Caco-2 (cell line): ENCODE results near the gene GRB14. TPM values are rescaled to one million over a fixed set of nuclear protein-coding genes. Genes with fewer than 3 reads are reported as not detected.

Experiments
- BruUV-seq: library from RNA; stranded (reverse); fragments of 400-500 nt; replicated peaks from 2 replicates; lab custom pipeline; 2021; lab: Mats Ljungman, UMichigan
- CTCF ChIA-PET: fragments of 300-600 bp; sonication (Branson Sonifier 250); formaldehyde crosslinking; loops from one replicate; lab custom pipeline; 2022; ENCODE audit warnings: antibody characterized with exemption; lab: Charles Lee
- POLR2A ChIA-PET: fragments of 300-600 bp; sonication (Branson Sonifier 250); formaldehyde crosslinking; loops from one replicate; lab custom pipeline; 2022; ENCODE audit warnings: antibody characterized with exemption; lab: Charles Lee
- DNase-seq, 2 experiments: peaks; one replicate each; pipeline versions ENCODE4 v3.0.0 to v3.0.0-alpha.2; 2020 to 2022
- H3K27me3 ChIP-seq: replicated peaks from 2 replicates; pipeline ENCODE4 v1.6.0; 2011; ENCODE audit warnings: low read length; ENCODE audit not compliant: control insufficient read depth, insufficient read depth
- H3K36me3 ChIP-seq: 2 replicates; pipeline ENCODE4 v1.5.1; 2011; ENCODE audit warnings: low read length; ENCODE audit not compliant: control insufficient read depth, insufficient read depth
- H3K4me1 ChIP-seq: fragments of 250-450 bp; sonication (Bioruptor Pico); 2 replicates; pipeline ENCODE4 v1.5.1; 2020; ENCODE audit warnings: mild to moderate bottlenecking
- H3K4me3 ChIP-seq: 2 replicates; pipeline ENCODE4 v1.5.1; 2011; ENCODE audit warnings: low read depth, mild to moderate bottlenecking, control low read depth, low read length
- H3K9me3 ChIP-seq: fragments of 250-450 bp; sonication (Bioruptor Pico); 2 replicates; pipeline ENCODE4 v1.5.1; 2020; ENCODE audit warnings: mild to moderate bottlenecking, moderate library complexity
- H3K27ac Mint-ChIP-seq: one replicate; pipeline ENCODE4 v1.8.0; 2022; ENCODE audit warnings: mixed read lengths; ENCODE audit not compliant: unreplicated experiment
- H3K27me3 Mint-ChIP-seq: one replicate; pipeline ENCODE4 v1.8.0; 2022; ENCODE audit warnings: mixed read lengths; ENCODE audit not compliant: insufficient read depth, unreplicated experiment
- H3K36me3 Mint-ChIP-seq: one replicate; pipeline ENCODE4 v1.8.0; 2022; ENCODE audit warnings: mild to moderate bottlenecking, mixed read lengths; ENCODE audit not compliant: insufficient read depth, unreplicated experiment
- H3K4me1 Mint-ChIP-seq: one replicate; pipeline ENCODE4 v1.8.0; 2022; ENCODE audit warnings: low read depth, mixed read lengths; ENCODE audit not compliant: unreplicated experiment
- H3K4me3 Mint-ChIP-seq: one replicate; pipeline ENCODE4 v1.8.0; 2022; ENCODE audit warnings: mild to moderate bottlenecking, moderate library complexity, mixed read lengths; ENCODE audit not compliant: unreplicated experiment
- H3K9me3 Mint-ChIP-seq: one replicate; pipeline ENCODE4 v1.8.0; 2022; ENCODE audit warnings: mixed read lengths; ENCODE audit not compliant: unreplicated experiment
- CTCF ChIP-seq, 2 experiments: fragments of 200-600 bp in 1 of 2; IDR thresholded peaks; 1 replicate in 1 of 2; 2 replicates in 1 of 2; pipeline versions ENCODE4 v1.5.1 to v1.8.0; 2011 to 2022; ENCODE audit warnings: antibody characterized with exemption in 1 of 2, control low read depth in 1 of 2, inconsistent platforms in 1 of 2, low read depth in 1 of 2, low read length in 1 of 2, mild to moderate bottlenecking in 1 of 2, moderate library complexity in 1 of 2; ENCODE audit not compliant: insufficient read depth in 1 of 2, severe bottlenecking in 1 of 2, unreplicated experiment in 1 of 2
- intact Hi-C: fragments of 100-400 bp; cut with micrococcal nuclease; formaldehyde crosslinking; loops from one replicate; pipeline ENCODE4 v1.10.0; 2022; ENCODE audit not compliant: unreplicated experiment
- total RNA-seq: library from RNA; stranded (reverse); gene quantifications from 2 replicates; pipeline ENCODE4 v1.2.3, GENCODE V29; 2022

Gene GRB14
- total RNA-seq, 1 experiment from 2014 or later, result 12.7 TPM

- no peaks in the 10 kb centered on the region for H3K9me3 ChIP-seq
- TF ChIP-seq CTCF (IDR thresholded peaks at IDR 0.05; ENCODE audit: insufficient read depth in 1 of 2, low read depth in 1 of 2, low read length in 1 of 2, severe bottlenecking in 1 of 2, unreplicated experiment in 1 of 2), result no peak
- Mint-ChIP-seq H3K27me3 (no peaks in the 10 kb centered on the region), H3K27ac (no peak overlapping the region), H3K36me3 (no peaks in the 10 kb centered on the region), H3K9me3 (no peaks in the 10 kb centered on the region), H3K4me1 (no peaks in the 10 kb centered on the region), H3K4me3 (no peak overlapping the region)
- H3K36me3 ChIP-seq, result no peaks in the 10 kb centered on the region
- H3K27me3 ChIP-seq, result no peaks in the 10 kb centered on the region
- ChIA-PET CTCF (no interaction called here), POLR2A (no interaction called here)
- DNase-seq, result no peak
- intact Hi-C loops, result no loop called here
- BruUV-seq, result no TSS peak
- no peaks in the 10 kb centered on the region for H3K4me1 ChIP-seq
- no peak overlapping the region for H3K4me3 ChIP-seq
These were observed 90.8 kb downstream of the GRB14 start for GRCh38 chr2:164530464-164530863.

GRCh38 chr2:164523726-164524125 is 97.6 kb downstream of the GRB14 start:
- TF ChIP-seq CTCF (IDR thresholded peaks at IDR 0.05; ENCODE audit: insufficient read depth in 1 of 2, low read depth in 1 of 2, low read length in 1 of 2, severe bottlenecking in 1 of 2, unreplicated experiment in 1 of 2), result no peak
- Histone ChIP-seq H3K4me1 (peaks cover 7% of the 10 kb centered on the region), H3K9me3 (peaks cover 4% of the 10 kb centered on the region), H3K4me3 (no peak overlapping the region), H3K36me3 (no peaks in the 10 kb centered on the region), H3K27me3 (no peaks in the 10 kb centered on the region)
- BruUV-seq, result no TSS peak
- H3K27me3 Mint-ChIP-seq, result no peaks in the 10 kb centered on the region
- H3K4me3 Mint-ChIP-seq, result no peak overlapping the region
- no peaks in the 10 kb centered on the region for H3K4me1 Mint-ChIP-seq
- intact Hi-C loops, result no loop called here
- ChIA-PET POLR2A (no interaction called here), CTCF (no interaction called here)
- DNase-seq, result no peak
- H3K36me3 Mint-ChIP-seq, result peaks cover 5% of the 10 kb centered on the region
- peaks cover 17% of the 10 kb centered on the region for H3K9me3 Mint-ChIP-seq
- H3K27ac Mint-ChIP-seq, result no peak overlapping the region

GRCh38 chr2:164523009-164523408 is 98.3 kb downstream of the GRB14 start:
- intact Hi-C loops, result no loop called here
- CTCF ChIA-PET, result no interaction called here
- no TSS peak for BruUV-seq

More at GRCh38 chr2:164523009-164523408, 98.3 kb downstream of the GRB14 start:
- H3K9me3 ChIP-seq, result peaks cover 4% of the 10 kb centered on the region
- H3K36me3 Mint-ChIP-seq, result peaks cover 11% of the 10 kb centered on the region
- H3K27ac Mint-ChIP-seq, result no peak overlapping the region
- POLR2A ChIA-PET, result no interaction called here
- no peak for TF ChIP-seq CTCF (IDR thresholded peaks at IDR 0.05; ENCODE audit: insufficient read depth in 1 of 2, low read depth in 1 of 2, low read length in 1 of 2, severe bottlenecking in 1 of 2, unreplicated experiment in 1 of 2)
- H3K9me3 Mint-ChIP-seq, result peaks cover 24% of the 10 kb centered on the region
- DNase-seq, result no peak
- H3K36me3 ChIP-seq, result no peaks in the 10 kb centered on the region
- H3K4me1 Mint-ChIP-seq, result no peaks in the 10 kb centered on the region
- H3K4me1 ChIP-seq, result peaks cover 7% of the 10 kb centered on the region
- no peak overlapping the region for H3K4me3 Mint-ChIP-seq
- no peak overlapping the region for H3K4me3 ChIP-seq
- no peaks in the 10 kb centered on the region for H3K27me3 ChIP-seq
- H3K27me3 Mint-ChIP-seq, result no peaks in the 10 kb centered on the region
